GM12878 (cell line): Measurements from ENCODE around the gene CFLAR. TPM values are rescaled to one million over a fixed set of nuclear protein-coding genes. Genes with fewer than 3 reads are reported as not detected.

Source experiments
- BACH1 ChIP-seq: fragments of 450-650 bp; IDR thresholded peaks from 2 replicates; pipeline ENCODE4 v1.6.1; 2017; ENCODE audit warnings: mild to moderate bottlenecking, borderline replicate concordance
- CHD2 ChIP-seq: IDR thresholded peaks from 2 replicates; pipeline ENCODE4 v1.6.1; 2011; ENCODE audit warnings: low read depth, low read length, improper control_type of control experiment, borderline replicate concordance
- HDGF ChIP-seq: fragments of 450-650 bp; IDR thresholded peaks from 2 replicates; pipeline ENCODE4 v1.6.1; 2016; ENCODE audit warnings: antibody characterized with exemption
- HSF1 ChIP-seq: fragments of 150-350 bp; IDR thresholded peaks from 2 replicates; pipeline ENCODE4 v1.6.1; 2014; ENCODE audit warnings: mild to moderate bottlenecking, low read depth, low read length
- IKZF2 ChIP-seq, 2 experiments: fragments of 450-650 bp; IDR thresholded peaks; 2 replicates each; pipeline ENCODE4 v1.6.1; 2017; ENCODE audit warnings: mild to moderate bottlenecking in 2 of 2, moderate library complexity in 2 of 2
- KDM1A ChIP-seq: fragments of 200-600 bp; sonication (generic); IDR thresholded peaks from 2 replicates; pipeline ENCODE4 v1.6.1; 2016; ENCODE audit warnings: borderline replicate concordance
- LARP7 ChIP-seq: fragments of 450-650 bp; IDR thresholded peaks from 2 replicates; pipeline ENCODE4 v1.6.1; 2017; ENCODE audit warnings: mild to moderate bottlenecking
- MXI1 ChIP-seq: fragments of 150-350 bp; IDR thresholded peaks from 2 replicates; pipeline ENCODE4 v1.6.1; 2011; ENCODE audit warnings: low read depth, mild to moderate bottlenecking, inconsistent platforms, low read length, improper control_type of control experiment
- MYC ChIP-seq: IDR thresholded peaks from 2 replicates; pipeline ENCODE4 v1.6.1; 2011; ENCODE audit warnings: mild to moderate bottlenecking, low read length, moderate library complexity, inconsistent platforms; ENCODE audit not compliant: insufficient read depth, insufficient replicate concordance, insufficient read length, severe bottlenecking
- NFYA ChIP-seq: IDR thresholded peaks from 2 replicates; pipeline ENCODE4 v1.6.1; 2011; ENCODE audit warnings: low read depth, mild to moderate bottlenecking, low read length, improper control_type of control experiment, borderline replicate concordance
- NRF1 ChIP-seq: conservative IDR thresholded peaks from 2 replicates; pipeline ENCODE4 v1.6.1; 2011; ENCODE audit warnings: mild to moderate bottlenecking, low read depth, low read length, improper control_type of control experiment
- RAD21 ChIP-seq: IDR thresholded peaks from 2 replicates; pipeline ENCODE4 v1.6.1; 2011; ENCODE audit warnings: mild to moderate bottlenecking, low read depth, low read length, moderate library complexity; ENCODE audit not compliant: insufficient read depth
- REST ChIP-seq: IDR thresholded peaks from 2 replicates; pipeline ENCODE4 v1.6.1; 2012; ENCODE audit warnings: mild to moderate bottlenecking, low read depth, low read length
- RUNX3 ChIP-seq: IDR thresholded peaks from 2 replicates; pipeline ENCODE4 v1.6.1; 2012; ENCODE audit warnings: low read length, inconsistent platforms
- SIX5 ChIP-seq: IDR thresholded peaks from 2 replicates; pipeline ENCODE4 v1.6.1; 2011; ENCODE audit warnings: mild to moderate bottlenecking, low read depth, low read length, moderate library complexity; ENCODE audit not compliant: severe bottlenecking
- SMC3 ChIP-seq: IDR thresholded peaks from 2 replicates; pipeline ENCODE4 v1.6.1; 2011; ENCODE audit warnings: low read length, improper control_type of control experiment, borderline replicate concordance
- TAF1 ChIP-seq: IDR thresholded peaks from 2 replicates; pipeline ENCODE4 v1.6.1; 2011; ENCODE audit warnings: mild to moderate bottlenecking, low read depth, low read length, borderline replicate concordance
- ZBTB11 ChIP-seq: fragments of 450-650 bp; formaldehyde crosslinking; IDR thresholded peaks from 2 replicates; pipeline ENCODE4 v1.5.0; 2022; ENCODE audit warnings: mild to moderate bottlenecking, missing genetic modification characterization
- ZNF384 ChIP-seq: IDR thresholded peaks from 2 replicates; pipeline ENCODE4 v1.6.1; 2012; ENCODE audit warnings: low read depth, mild to moderate bottlenecking, low read length, improper control_type of control experiment, borderline replicate concordance
- polyA plus RNA-seq, 11 experiments: library from polyadenylated mRNA; depleted of rRNA in 4 of 11; unstranded in 6 of 11; stranded (reverse) in 5 of 11; fragments of >200 nt; fragmentation: Nextera tagmentation in 4 of 11; fragmentation: Illumina TruSeq in 1 of 11; extraction: Ambion mirVana in 4 of 11; extraction: Trizol in 1 of 11; gene quantifications; 1 replicate in 1 of 11; 2 replicates in 10 of 11; pipeline versions ENCODE4 v1.2.1 to v1.2.3, GENCODE V29; 2011 to 2016; ENCODE audit warnings: inconsistent platforms in 2 of 11, missing spikeins in 2 of 11, low read depth in 1 of 11
- total RNA-seq, 4 experiments: library from RNA; depleted of rRNA in 3 of 4; stranded (reverse); fragments of >200 nt in 3 of 4; fragmentation: Illumina TruSeq in 1 of 4; extraction: Trizol in 1 of 4; gene quantifications; 2 replicates each; pipeline versions ENCODE4 v1.2.1 to v1.2.3, GENCODE V29; 2013 to 2021

Gene CFLAR
- total and polyA plus RNA-seq, 10 of the 15 experiments (the other 5 are each of a cell fraction or from before 2014, with no cell fraction given), result 80.6 to 181 (median 101) TPM

- 0 out of 2 replicates have a peak, but pooled peaks have one; percentile 31 for TF ChIP-seq REST
- TF ChIP-seq MXI1, result peak; percentile 82
- no peak for TF ChIP-seq NFYA
- TF ChIP-seq HSF1, result no peak
- peak; percentile 55; the same call in 1 of the 2 replicates for TF ChIP-seq RUNX3
- TF ChIP-seq MYC, result no peak
- TF ChIP-seq SMC3, result no peak
- TF ChIP-seq NRF1, result no peak
- TF ChIP-seq HDGF, result no peak
- TF ChIP-seq RAD21, result no peak
- TF ChIP-seq LARP7, result 0 out of 2 replicates have a peak, but pooled peaks have one; percentile 30
- TF ChIP-seq CHD2, result 0 out of 2 replicates have a peak, but pooled peaks have one; percentile 48
- peak; percentile 93 to 95 for TF ChIP-seq IKZF2 (IDR thresholded peaks at IDR 0.05)
- TF ChIP-seq BACH1, result no peak
- no peak for TF ChIP-seq ZBTB11 (CRISPR knock-in tag)
- no peak for TF ChIP-seq SIX5
- no peak for TF ChIP-seq KDM1A
- no peak for TF ChIP-seq TAF1
- TF ChIP-seq ZNF384, result no peak
Observed at GRCh38 chr2:201128933-201129505, 13.1 kb downstream of the CFLAR start (continued).
